Measurements from ENCODE around the gene PDE10A.

The PDE10A gene

DNA sequence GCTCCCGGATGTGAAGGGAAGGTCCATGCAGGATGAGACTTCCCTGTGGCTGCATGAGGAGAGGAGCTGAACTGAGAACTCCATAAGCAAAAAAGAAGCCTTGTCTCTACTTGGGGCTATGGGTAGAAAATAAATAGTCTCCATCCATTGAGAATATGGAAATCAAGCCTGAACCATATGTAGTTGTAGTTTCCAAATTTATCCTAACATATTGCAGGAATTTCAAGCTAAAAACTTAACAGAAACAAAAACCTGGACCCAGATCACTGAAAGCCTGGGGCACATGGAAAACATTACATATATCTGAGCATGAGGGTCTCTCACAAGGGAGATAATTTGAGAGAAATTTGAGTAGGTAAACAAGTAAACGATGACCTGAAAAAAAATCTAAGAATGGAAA lies 258.7 kb downstream of the PDE10A start:
- DNase-seq (ENCODE audit: low spot score), result no peak
- TF ChIP-seq, protein P1, sequence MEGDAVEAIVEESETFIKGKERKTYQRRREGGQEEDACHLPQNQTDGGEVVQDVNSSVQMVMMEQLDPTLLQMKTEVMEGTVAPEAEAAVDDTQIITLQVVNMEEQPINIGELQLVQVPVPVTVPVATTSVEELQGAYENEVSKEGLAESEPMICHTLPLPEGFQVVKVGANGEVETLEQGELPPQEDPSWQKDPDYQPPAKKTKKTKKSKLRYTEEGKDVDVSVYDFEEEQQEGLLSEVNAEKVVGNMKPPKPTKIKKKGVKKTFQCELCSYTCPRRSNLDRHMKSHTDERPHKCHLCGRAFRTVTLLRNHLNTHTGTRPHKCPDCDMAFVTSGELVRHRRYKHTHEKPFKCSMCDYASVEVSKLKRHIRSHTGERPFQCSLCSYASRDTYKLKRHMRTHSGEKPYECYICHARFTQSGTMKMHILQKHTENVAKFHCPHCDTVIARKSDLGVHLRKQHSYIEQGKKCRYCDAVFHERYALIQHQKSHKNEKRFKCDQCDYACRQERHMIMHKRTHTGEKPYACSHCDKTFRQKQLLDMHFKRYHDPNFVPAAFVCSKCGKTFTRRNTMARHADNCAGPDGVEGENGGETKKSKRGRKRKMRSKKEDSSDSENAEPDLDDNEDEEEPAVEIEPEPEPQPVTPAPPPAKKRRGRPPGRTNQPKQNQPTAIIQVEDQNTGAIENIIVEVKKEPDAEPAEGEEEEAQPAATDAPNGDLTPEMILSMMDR (IDR thresholded peaks at IDR 0.05; ENCODE audit: extremely low read depth, missing control alignments), result no peak

DNA sequence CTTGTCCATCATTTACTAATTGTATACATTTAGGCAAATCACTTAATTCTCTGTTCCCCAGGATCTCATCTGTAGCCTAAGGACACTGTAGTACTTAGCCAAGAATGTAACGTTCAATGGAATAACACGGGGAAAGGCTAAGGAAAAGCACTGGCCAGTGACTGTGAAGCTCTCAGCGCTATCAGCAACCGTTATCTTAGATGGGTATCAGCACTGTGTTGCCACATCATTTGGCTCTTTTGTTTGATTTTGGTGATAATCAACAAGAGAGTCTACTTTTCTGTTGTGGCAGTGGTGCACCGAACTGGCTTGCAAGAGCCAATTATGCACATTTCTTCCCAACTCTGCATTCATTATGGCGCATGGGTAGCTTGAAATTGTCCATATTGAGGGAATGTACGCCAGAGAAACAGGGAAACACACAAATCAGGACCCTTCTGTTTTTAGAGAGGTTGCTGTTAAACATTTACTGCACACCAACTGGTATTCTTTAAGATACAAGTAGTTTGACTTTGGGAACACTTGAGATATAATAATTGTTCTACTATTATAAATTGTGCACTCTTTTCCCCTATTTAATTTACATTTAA lies 259.9 kb downstream of the PDE10A start:
- TF ChIP-seq, protein P1 (IDR thresholded peaks at IDR 0.05; ENCODE audit: extremely low read depth, missing control alignments), result no peak
- DNase-seq (ENCODE audit: low spot score), result no peak

DNA sequence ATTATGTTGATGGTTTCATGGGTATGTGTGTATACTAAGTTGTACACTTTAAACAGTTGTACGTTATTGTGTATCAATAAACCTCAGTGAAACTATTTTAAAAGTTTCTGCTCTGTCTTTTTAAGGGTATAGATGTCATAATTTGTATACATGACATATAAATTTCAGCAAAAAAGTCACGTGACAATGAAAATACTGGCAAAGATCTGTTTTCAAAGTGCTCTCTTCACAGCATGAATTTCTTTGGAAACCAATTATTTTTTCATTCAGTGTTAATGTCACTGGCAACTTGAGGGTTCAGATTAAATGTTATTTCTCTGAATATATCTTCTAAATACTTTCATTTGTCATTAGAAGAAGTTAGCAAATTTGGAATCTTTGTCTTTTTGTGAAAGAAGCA lies 261.9 kb downstream of the PDE10A start:
- DNase-seq (ENCODE audit: low spot score), result no peak
- TF ChIP-seq, protein P1 (IDR thresholded peaks at IDR 0.05; ENCODE audit: extremely low read depth, missing control alignments), result no peak

DNA sequence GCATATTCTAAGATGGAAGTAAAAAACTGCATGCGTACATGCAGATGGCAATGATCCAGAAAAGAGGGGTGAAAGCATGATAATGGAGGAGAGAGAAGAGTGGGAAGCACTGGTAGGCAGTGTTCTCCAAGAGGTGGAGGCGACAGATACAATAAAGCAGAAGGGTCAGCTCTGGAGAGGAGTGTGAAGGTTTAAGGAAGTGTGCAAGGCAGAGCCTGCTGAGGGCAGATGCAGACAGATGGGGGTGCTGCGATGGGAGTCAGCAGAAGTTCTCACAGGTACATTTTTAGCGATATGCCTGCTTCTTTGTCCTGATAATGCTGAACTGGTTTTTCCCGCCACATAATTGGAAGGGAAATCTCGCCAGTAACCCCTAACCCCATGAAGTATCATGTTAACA lies 272.6 kb downstream of the PDE10A start:
- TF ChIP-seq, protein P1 (IDR thresholded peaks at IDR 0.05; ENCODE audit: extremely low read depth, missing control alignments), result no peak
- DNase-seq (ENCODE audit: low spot score), result no peak

DNA sequence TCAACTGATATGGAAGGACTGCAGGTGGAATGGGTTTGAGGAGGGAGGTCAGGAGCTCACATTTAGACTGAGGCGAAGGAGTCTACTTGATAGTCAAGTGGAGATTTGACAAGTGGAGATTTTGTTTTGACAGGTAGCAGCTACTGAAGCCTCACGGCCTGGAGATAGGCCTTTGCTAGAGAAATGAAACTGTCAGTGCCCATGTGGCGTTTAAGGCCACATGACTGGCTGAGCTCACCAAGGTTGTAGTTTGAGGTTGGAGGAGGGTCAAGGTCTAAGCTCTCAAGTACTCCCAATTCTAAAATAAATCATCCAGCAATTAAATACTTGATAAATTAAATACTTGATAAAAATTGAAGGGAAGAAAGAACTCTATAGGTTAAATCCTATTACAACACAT lies 273.5 kb downstream of the PDE10A start:
- DNase-seq (ENCODE audit: low spot score), result no peak
- TF ChIP-seq, protein P1 (IDR thresholded peaks at IDR 0.05; ENCODE audit: extremely low read depth, missing control alignments), result no peak

DNA sequence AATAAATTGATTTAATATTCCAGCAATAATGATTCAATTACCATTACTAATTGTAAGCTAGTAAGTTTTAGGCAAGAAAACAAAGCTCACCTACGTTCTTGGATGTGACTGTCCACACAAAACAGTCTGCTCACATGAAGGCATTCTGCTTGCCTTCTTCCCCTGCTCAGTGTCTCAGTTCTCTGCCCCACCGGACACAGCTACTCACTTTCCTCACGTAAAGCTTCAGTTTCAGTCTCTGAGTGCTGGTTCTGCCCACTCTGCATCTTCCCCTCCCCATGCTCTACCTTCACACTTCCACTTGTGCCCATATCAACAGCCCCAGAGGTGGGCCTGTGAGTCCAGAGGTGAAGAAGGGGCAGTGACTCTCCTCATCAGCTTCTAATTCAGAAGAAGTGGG lies 279.7 kb downstream of the PDE10A start:
- TF ChIP-seq, protein P1 (IDR thresholded peaks at IDR 0.05; ENCODE audit: extremely low read depth, missing control alignments), result no peak
- DNase-seq (ENCODE audit: low spot score), result no peak

DNA sequence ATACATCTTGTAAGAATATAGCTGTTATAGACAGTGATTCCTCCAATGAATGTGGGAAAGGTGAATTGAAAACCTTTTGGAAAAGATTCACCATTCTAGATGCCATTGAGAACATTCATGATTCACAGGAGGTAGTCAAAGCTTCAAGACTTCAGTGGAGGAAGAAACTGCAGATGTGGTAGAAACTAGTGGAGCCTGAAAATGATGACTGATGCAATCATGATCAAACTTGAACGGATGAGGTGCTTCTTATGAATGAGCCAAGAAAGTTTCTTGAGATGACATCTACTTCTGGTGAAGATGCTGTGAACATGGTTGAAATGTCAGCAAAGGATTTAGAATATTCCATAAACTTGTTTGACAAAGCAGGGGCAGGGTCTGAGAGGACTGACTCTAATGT lies 286.9 kb downstream of the PDE10A start:
- no peak for DNase-seq (ENCODE audit: low spot score)
- TF ChIP-seq, protein P1 (IDR thresholded peaks at IDR 0.05; ENCODE audit: extremely low read depth, missing control alignments), result no peak

Measured in GM20000 (cell line).